ENCODE measurements around the gene UGDH. TPM values are rescaled to one million over a fixed set of nuclear protein-coding genes. Genes with fewer than 3 reads are reported as not detected.

Gene UGDH
- total and polyA plus RNA-seq, 2 of the 8 experiments (the other 6 are each of a cell fraction or from before 2014, with no cell fraction given), result 32.0 to 128 TPM

- TF ChIP-seq CHD7 (IDR thresholded peaks at IDR 0.05; ENCODE audit: insufficient replicate concordance, low read length) (no peak), FOSL1 (IDR thresholded peaks at IDR 0.05; ENCODE audit: insufficient read depth, low read depth, low read length) (no peak), KDM1A (IDR thresholded peaks at IDR 0.05; ENCODE audit: borderline replicate concordance, low read length) (no peak), JUN (IDR thresholded peaks at IDR 0.05; ENCODE audit: low read depth, low read length) (no peak), CREB1 (IDR thresholded peaks at IDR 0.05) (no peak), TEAD4 (IDR thresholded peaks at IDR 0.05; ENCODE audit: low read depth, low read length) (no peak), CBX8 (IDR thresholded peaks at IDR 0.05; ENCODE audit: borderline replicate concordance, low read depth, low read length) (no peak), SP4 (IDR thresholded peaks at IDR 0.05; ENCODE audit: low read length) (no peak), CEBPB (IDR thresholded peaks at IDR 0.05; ENCODE audit: low read depth, low read length) (no peak), SP2 (IDR thresholded peaks at IDR 0.05; ENCODE audit: low read length) (no peak)
Observed at GRCh38 chr4:39480902-39481695, 46.1 kb downstream of the UGDH start (continued).

All from H1 (cell line).